Islet of Langerhans (tissue), 1 donor: Measurements from ENCODE around the gene IFIH1.

Experiments used
- FAIRE-seq: peaks from one replicate; lab custom pipeline; 2011; peaks lifted over from hg19 to GRCh38; lab: Jason Lieb, UNC

Gene IFIH1

GRCh38 chr2:162257425-162257824 is 61.1 kb downstream of the IFIH1 start:
- no peak for FAIRE-seq

GRCh38 chr2:162256591-162256991 is 61.9 kb downstream of the IFIH1 start:
- FAIRE-seq: no peak

GRCh38 chr2:162254236-162254871 is 64.1 kb downstream of the IFIH1 start:
- FAIRE-seq: no peak

GRCh38 chr2:162253435-162253834 is 65.0 kb downstream of the IFIH1 start:
- no peak for FAIRE-seq

GRCh38 chr2:162252153-162252552 is 66.3 kb downstream of the IFIH1 start:
- no peak for FAIRE-seq

GRCh38 chr2:162245781-162246180 is 72.7 kb downstream of the IFIH1 start:
- no peak for FAIRE-seq

- peak; percentile 75 for FAIRE-seq
Measured at GRCh38 chr2:162245061-162245460, 73.4 kb downstream of the IFIH1 start.

GRCh38 chr2:162244541-162245031 is 73.9 kb downstream of the IFIH1 start:
- no peak for FAIRE-seq

- no peak for FAIRE-seq
Measured at GRCh38 chr2:162243715-162244114, 74.8 kb downstream of the IFIH1 start.

GRCh38 chr2:162243294-162243693 is 75.2 kb downstream of the IFIH1 start, which contains the start of gene FAP:
Gene FAP (minus strand): TSS chr2:162243445. CDS start chr2:162243327, 118 bp downstream.
- FAIRE-seq: peak; percentile 66

- FAIRE-seq: no peak
Measured at GRCh38 chr2:162242586-162243280, 75.8 kb downstream of the IFIH1 start.

- FAIRE-seq: no peak
Measured at GRCh38 chr2:162241571-162241970, 76.9 kb downstream of the IFIH1 start.

- FAIRE-seq: no peak
Measured at GRCh38 chr2:162234620-162235462, 83.6 kb downstream of the IFIH1 start.

- FAIRE-seq: no peak
Measured at GRCh38 chr2:162233197-162233596, 85.3 kb downstream of the IFIH1 start.

- no peak for FAIRE-seq
Measured at GRCh38 chr2:162232671-162233070, 85.8 kb downstream of the IFIH1 start.

GRCh38 chr2:162232027-162232426 is 86.5 kb downstream of the IFIH1 start:
- no peak for FAIRE-seq

GRCh38 chr2:162230761-162231160 is 87.7 kb downstream of the IFIH1 start:
- FAIRE-seq: no peak

- FAIRE-seq: no peak
Measured at GRCh38 chr2:162226836-162227235, 91.6 kb downstream of the IFIH1 start.

- no peak for FAIRE-seq
Measured at GRCh38 chr2:162221064-162221463, 97.4 kb downstream of the IFIH1 start.

- no peak for FAIRE-seq
Measured at GRCh38 chr2:162220368-162220767, 98.1 kb downstream of the IFIH1 start.

- FAIRE-seq: peak; percentile 30
Measured at GRCh38 chr2:162219426-162219825, 99.1 kb downstream of the IFIH1 start.

GRCh38 chr2:162217598-162217997 is 100.9 kb downstream of the IFIH1 start:
- no peak for FAIRE-seq
